ENCODE results near the gene TCN1.
"Not testable (repeated sequence)": the region's sequence is repeated elsewhere in the genome, so short reads cannot be mapped to it uniquely, and the experiment has no call there.

Gene TCN1

GRCh38 chr11:59866397-59866796 lies at the start of gene TCN1:
Gene TCN1, minus strand, starts transcription at chr11:59866487. Its CDS starts 17 bp downstream, at chr11:59866470.
- no peak for ATAC-seq (replicated peaks; ENCODE audit: extremely low read depth, poor library complexity, severe bottlenecking)
- no peak for DNase-seq (ENCODE audit: low spot score in 2 of 2)

GRCh38 chr11:59903569-59903968 lies 37.3 kb upstream of the TCN1 start:
- H3K9me3 Mint-ChIP-seq; H3K36me3 Mint-ChIP-seq (ENCODE audit: insufficient read depth); ATAC-seq (replicated peaks; ENCODE audit: extremely low read depth, poor library complexity, severe bottlenecking); H3K27ac Mint-ChIP-seq (ENCODE audit: low read depth); H3K4me1 Mint-ChIP-seq; H3K4me3 Mint-ChIP-seq; DNase-seq (ENCODE audit: low spot score in 2 of 2): not testable (repeated sequence)
- H3K27me3 Mint-ChIP-seq = peaks cover 30% of the 10 kb centered on the region

More at GRCh38 chr11:59866397-59866796, at the start of gene TCN1:
- Mint-ChIP-seq H3K36me3 (ENCODE audit: insufficient read depth) (peaks cover 2% of the 10 kb centered on the region), H3K4me3 (no peak within 1 kb of the TSS), H3K27ac (ENCODE audit: low read depth) (no peak within 1 kb of the TSS), H3K4me1 (no peaks in the 10 kb centered on the region), H3K9me3 (peaks cover under 1% of the 10 kb centered on the region), H3K27me3 (peaks cover 16% of the 10 kb centered on the region)

- ATAC-seq (replicated peaks; ENCODE audit: extremely low read depth, poor library complexity, severe bottlenecking) (no peak), DNase-seq (ENCODE audit: low spot score in 2 of 2) (no peak)
- no peaks in the 10 kb centered on the region for H3K4me1 Mint-ChIP-seq
- no peak overlapping the region for H3K4me3 Mint-ChIP-seq
- H3K27ac Mint-ChIP-seq (ENCODE audit: low read depth) = no peak overlapping the region
- peaks cover 7% of the 10 kb centered on the region for H3K27me3 Mint-ChIP-seq
- no peaks in the 10 kb centered on the region for H3K9me3 Mint-ChIP-seq
- H3K36me3 Mint-ChIP-seq (ENCODE audit: insufficient read depth) = peaks cover 2% of the 10 kb centered on the region
Measured at GRCh38 chr11:59901306-59901705, 35.0 kb upstream of the TCN1 start.

GRCh38 chr11:59900366-59901126 lies 34.3 kb upstream of the TCN1 start:
- Mint-ChIP-seq H3K4me3 (no peak overlapping the region), H3K27me3 (peaks cover 8% of the 10 kb centered on the region), H3K9me3 (no peaks in the 10 kb centered on the region), H3K4me1 (no peaks in the 10 kb centered on the region), H3K27ac (ENCODE audit: low read depth) (no peak overlapping the region), H3K36me3 (ENCODE audit: insufficient read depth) (peaks cover 2% of the 10 kb centered on the region)
- DNase-seq (ENCODE audit: low spot score in 2 of 2) = no peak
- ATAC-seq (replicated peaks; ENCODE audit: extremely low read depth, poor library complexity, severe bottlenecking) = no peak

- Mint-ChIP-seq H3K27me3 (peaks cover 18% of the 10 kb centered on the region), H3K9me3 (no peaks in the 10 kb centered on the region), H3K27ac (ENCODE audit: low read depth) (no peak overlapping the region), H3K4me1 (no peaks in the 10 kb centered on the region), H3K4me3 (no peak overlapping the region), H3K36me3 (ENCODE audit: insufficient read depth) (peaks cover 2% of the 10 kb centered on the region)
- no peak for ATAC-seq (replicated peaks; ENCODE audit: extremely low read depth, poor library complexity, severe bottlenecking)
- DNase-seq (ENCODE audit: low spot score in 2 of 2) = no peak
Measured at GRCh38 chr11:59899532-59899931, 33.2 kb upstream of the TCN1 start.

GRCh38 chr11:59898650-59899049 lies 32.4 kb upstream of the TCN1 start:
- DNase-seq (ENCODE audit: low spot score in 2 of 2) (no peak), ATAC-seq (replicated peaks; ENCODE audit: extremely low read depth, poor library complexity, severe bottlenecking) (no peak)
- Mint-ChIP-seq H3K4me1 (no peaks in the 10 kb centered on the region), H3K36me3 (ENCODE audit: insufficient read depth) (peaks cover 2% of the 10 kb centered on the region), H3K9me3 (no peaks in the 10 kb centered on the region), H3K4me3 (no peak overlapping the region), H3K27ac (ENCODE audit: low read depth) (no peak overlapping the region), H3K27me3 (peaks cover 27% of the 10 kb centered on the region)

GRCh38 chr11:59898046-59898445 lies 31.8 kb upstream of the TCN1 start:
- ATAC-seq (replicated peaks; ENCODE audit: extremely low read depth, poor library complexity, severe bottlenecking) (no peak), DNase-seq (ENCODE audit: low spot score in 2 of 2) (no peak)
- peaks cover 2% of the 10 kb centered on the region for H3K36me3 Mint-ChIP-seq (ENCODE audit: insufficient read depth)
- no peaks in the 10 kb centered on the region for H3K4me1 Mint-ChIP-seq
- no peaks in the 10 kb centered on the region for H3K9me3 Mint-ChIP-seq
- no peak overlapping the region for H3K27ac Mint-ChIP-seq (ENCODE audit: low read depth)
- peaks cover 33% of the 10 kb centered on the region for H3K27me3 Mint-ChIP-seq
- H3K4me3 Mint-ChIP-seq = no peak overlapping the region

- Mint-ChIP-seq H3K27me3 (peaks cover 42% of the 10 kb centered on the region), H3K9me3 (peaks cover 12% of the 10 kb centered on the region), H3K4me1 (no peaks in the 10 kb centered on the region), H3K4me3 (no peak overlapping the region), H3K36me3 (ENCODE audit: insufficient read depth) (peaks cover under 1% of the 10 kb centered on the region), H3K27ac (ENCODE audit: low read depth) (no peak overlapping the region)
- DNase-seq (ENCODE audit: low spot score in 2 of 2) (no peak), ATAC-seq (replicated peaks; ENCODE audit: extremely low read depth, poor library complexity, severe bottlenecking) (no peak)
Measured at GRCh38 chr11:59894616-59895015, 28.3 kb upstream of the TCN1 start.

- Mint-ChIP-seq H3K4me3 (no peak overlapping the region), H3K9me3 (peaks cover 23% of the 10 kb centered on the region), H3K27me3 (peaks cover 70% of the 10 kb centered on the region), H3K27ac (ENCODE audit: low read depth) (no peak overlapping the region), H3K4me1 (no peaks in the 10 kb centered on the region), H3K36me3 (ENCODE audit: insufficient read depth) (no peaks in the 10 kb centered on the region)
- no peak for DNase-seq (ENCODE audit: low spot score in 2 of 2)
- ATAC-seq (replicated peaks; ENCODE audit: extremely low read depth, poor library complexity, severe bottlenecking) = no peak
Measured at GRCh38 chr11:59891781-59892181, 25.5 kb upstream of the TCN1 start.

GRCh38 chr11:59887156-59887555 lies 20.9 kb upstream of the TCN1 start:
- not testable (repeated sequence) for H3K4me1 Mint-ChIP-seq; DNase-seq (ENCODE audit: low spot score in 2 of 2); H3K36me3 Mint-ChIP-seq (ENCODE audit: insufficient read depth); H3K4me3 Mint-ChIP-seq; ATAC-seq (replicated peaks; ENCODE audit: extremely low read depth, poor library complexity, severe bottlenecking); H3K27ac Mint-ChIP-seq (ENCODE audit: low read depth)
- Mint-ChIP-seq H3K27me3 (peaks cover 38% of the 10 kb centered on the region), H3K9me3 (peaks cover 28% of the 10 kb centered on the region)

- ATAC-seq (replicated peaks; ENCODE audit: extremely low read depth, poor library complexity, severe bottlenecking) (no peak), DNase-seq (ENCODE audit: low spot score in 2 of 2) (no peak)
- no peak overlapping the region for H3K4me3 Mint-ChIP-seq
- H3K27ac Mint-ChIP-seq (ENCODE audit: low read depth) = no peak overlapping the region
- H3K27me3 Mint-ChIP-seq = peaks cover 30% of the 10 kb centered on the region
- H3K9me3 Mint-ChIP-seq = peaks cover 6% of the 10 kb centered on the region
- no peaks in the 10 kb centered on the region for H3K36me3 Mint-ChIP-seq (ENCODE audit: insufficient read depth)
- no peaks in the 10 kb centered on the region for H3K4me1 Mint-ChIP-seq
Measured at GRCh38 chr11:59883597-59883996, 17.3 kb upstream of the TCN1 start.

- peaks cover 53% of the 10 kb centered on the region for H3K27me3 Mint-ChIP-seq
- no peaks in the 10 kb centered on the region for H3K36me3 Mint-ChIP-seq (ENCODE audit: insufficient read depth)
- DNase-seq (ENCODE audit: low spot score in 2 of 2) = no peak
- no peak for ATAC-seq (replicated peaks; ENCODE audit: extremely low read depth, poor library complexity, severe bottlenecking)
- no peak overlapping the region for H3K27ac Mint-ChIP-seq (ENCODE audit: low read depth)
- no peak overlapping the region for H3K4me3 Mint-ChIP-seq
- H3K9me3 Mint-ChIP-seq = no peaks in the 10 kb centered on the region
- H3K4me1 Mint-ChIP-seq = no peaks in the 10 kb centered on the region
Measured at GRCh38 chr11:59879567-59879966, 13.3 kb upstream of the TCN1 start.

- Mint-ChIP-seq H3K27me3 (peaks cover 57% of the 10 kb centered on the region), H3K36me3 (ENCODE audit: insufficient read depth) (no peaks in the 10 kb centered on the region), H3K4me1 (no peaks in the 10 kb centered on the region)
Measured at GRCh38 chr11:59878575-59878974, 12.3 kb upstream of the TCN1 start, which contains the start of gene OOSP3. Gene OOSP3, plus strand, starts transcription at chr11:59878782. Its CDS starts 27 bp downstream, at chr11:59878809.

More at GRCh38 chr11:59878575-59878974, 12.3 kb upstream of the TCN1 start, which contains the start of gene OOSP3:
- DNase-seq (ENCODE audit: low spot score in 2 of 2) (no peak), ATAC-seq (replicated peaks; ENCODE audit: extremely low read depth, poor library complexity, severe bottlenecking) (no peak)
- no peak within 1 kb of the TSS for H3K4me3 Mint-ChIP-seq
- no peak within 1 kb of the TSS for H3K27ac Mint-ChIP-seq (ENCODE audit: low read depth)
- no peaks in the 10 kb centered on the region for H3K9me3 Mint-ChIP-seq

Measured in central memory CD8-positive, alpha-beta T cell (primary cell).